ENCODE measurements around the gene CNTNAP2.

- TF ChIP-seq CTCF (conservative IDR thresholded peaks at IDR 0.05; ENCODE audit: low read length) (no peak), EZH2phosphoT487 (IDR thresholded peaks at IDR 0.05; ENCODE audit: borderline replicate concordance, low read depth, low read length) (no peak)
Measured at GRCh38 chr7:146496657-146497056, 380.1 kb downstream of the CNTNAP2 start.
